Esophagus muscularis mucosa (tissue), 4 donors: ENCODE measurements around the gene CLIC3. TPM values are rescaled to one million over a fixed set of nuclear protein-coding genes. Genes with fewer than 3 reads are reported as not detected.

ENCODE experiments used
- DNase-seq: peaks from one replicate; pipeline ENCODE4 v3.0.0-alpha.2; 2017; ENCODE audit errors: extremely low spot score
- H3K27ac ChIP-seq, 4 donors: fragments of 200-600 bp; sonication (generic); replicated peaks in 1 of 4; 1 replicate in 3 of 4; 2 replicates in 1 of 4; pipeline ENCODE4 v1.5.1; 2016 to 2019; ENCODE audit warnings: mild to moderate bottlenecking in 1 of 4
- H3K27me3 ChIP-seq, 4 donors: fragments of 200-600 bp; sonication (generic); one replicate each; pipeline versions ENCODE4 v1.5.1 to v1.6.0; 2016 to 2019
- H3K36me3 ChIP-seq, 4 donors: fragments of 200-600 bp; sonication (generic); one replicate each; pipeline ENCODE4 v1.5.1; 2016 to 2019
- H3K4me1 ChIP-seq, 4 donors: fragments of 200-600 bp; sonication (generic); one replicate each; pipeline ENCODE4 v1.5.1; 2016 to 2019
- H3K4me3 ChIP-seq, 4 donors: fragments of 200-600 bp; sonication (generic); 1 replicate in 2 of 4; 2 replicates in 2 of 4; pipeline ENCODE4 v1.5.1; 2016 to 2019; ENCODE audit warnings: mild to moderate bottlenecking in 4 of 4, moderate library complexity in 1 of 4
- H3K9me3 ChIP-seq, 4 donors: fragments of 200-600 bp; sonication (generic); 1 replicate in 3 of 4; 2 replicates in 1 of 4; pipeline ENCODE4 v1.5.1; 2016 to 2019
- CTCF ChIP-seq, 3 experiments: fragments of 200-600 bp in 2 of 3; fragments of 450-650 bp in 1 of 3; sonication (generic) in 2 of 3; IDR thresholded peaks; one replicate each; pipeline ENCODE4 v1.5.1; 2017 to 2019; ENCODE audit warnings: antibody characterized with exemption in 3 of 3, mild to moderate bottlenecking in 2 of 3, moderate library complexity in 1 of 3
- EP300 ChIP-seq: sonication (generic); formaldehyde crosslinking; IDR thresholded peaks from one replicate; pipeline ENCODE4 v1.6.1; 2017; ENCODE audit warnings: antibody characterized with exemption
- POLR2A ChIP-seq: fragments of 450-650 bp; IDR thresholded peaks from one replicate; pipeline ENCODE4 v1.6.1; 2017; ENCODE audit warnings: antibody characterized with exemption, moderate library complexity, mild to moderate bottlenecking, low read depth
- POLR2AphosphoS5 ChIP-seq, 2 donors: sonication (generic); formaldehyde crosslinking; IDR thresholded peaks; one replicate each; pipeline ENCODE4 v1.6.1; 2017; ENCODE audit warnings: antibody characterized with exemption in 2 of 2
- WGBS: methylation state at CpG from one replicate; pipeline ENCODE4 v1.1.5; 2018; 5-methylcytosine and 5-hydroxymethylcytosine counted together
- intact Hi-C: fragments of 100-400 bp; cut with DNase I; formaldehyde crosslinking; loops from one replicate; pipeline ENCODE4 v1.15.1; 2023
- total RNA-seq, 4 donors: library from RNA; depleted of rRNA; stranded (reverse); fragments of >200 nt; gene quantifications; one replicate each; pipeline versions ENCODE4 v1.1.0 to v1.2.1, GENCODE V29; 2016

Gene CLIC3
- 1 to 10 TPM in 2 of 4 donors, not detected in 2; 1.4 to 2.5 TPM for total RNA-seq

GRCh38 chr9:136996361-136997292, at the start of gene CLIC3:
CLIC3 (minus strand) TSS chr9:136996568; CDS start chr9:136996543, 25 bp downstream.
- no peak within 1 kb of the TSS for H3K27ac ChIP-seq
- TF ChIP-seq POLR2A, result no peak
- TF ChIP-seq EP300, result no peak
- TF ChIP-seq POLR2AphosphoS5 (IDR thresholded peaks at IDR 0.05), result no peak
- TF ChIP-seq CTCF (IDR thresholded peaks at IDR 0.05), result no peak
- intact Hi-C loops, result no loop called here
- H3K4me3 ChIP-seq, result peak within 1 kb of the TSS in 3 of 4 donors; percentile 12 to 38 (median 15)
- H3K36me3 ChIP-seq, result peaks cover 4 to 18% (median 14%) of the 10 kb centered on the region in 4 donors
- peaks cover 0 to 60% (median 14%) of the 10 kb centered on the region in 4 donors for H3K27me3 ChIP-seq
- H3K9me3 ChIP-seq, result no peaks in the 10 kb centered on the region
- WGBS, result 44% methylated on average over 10 of the region's 35 CpGs
- H3K4me1 ChIP-seq, result peaks cover 27 to 53% (median 45%) of the 10 kb centered on the region in 4 donors
- peak; percentile 93 for DNase-seq

- TF ChIP-seq CTCF (IDR thresholded peaks at IDR 0.05) (no peak), EP300 (no peak), POLR2A (no peak), POLR2AphosphoS5 (IDR thresholded peaks at IDR 0.05) (peak in 1 of 2 donors; percentile 58)
- Histone ChIP-seq H3K4me3 (peak overlapping the region; percentile 66 to 85 (median 71)), H3K9me3 (no peaks in the 10 kb centered on the region), H3K36me3 (peaks cover 5 to 24% (median 15%) of the 10 kb centered on the region in 4 donors), H3K27me3 (peaks cover 0 to 39% (median 24%) of the 10 kb centered on the region in 4 donors), H3K27ac (peak overlapping the region; percentile 58 to 81 (median 75)), H3K4me1 (peaks cover 36 to 60% (median 56%) of the 10 kb centered on the region in 4 donors)
- WGBS, result no CpG with 5 or more reads among the region's 96 CpGs
- no peak for DNase-seq
- intact Hi-C loops, result loop anchor here (2.0 kb wide), 1 partner anchor 21 kb away; no protein-coding TSS in a partner anchor
Observed at GRCh38 chr9:137045294-137046087, 49.1 kb upstream of the CLIC3 start.

- H3K27ac ChIP-seq, result peak overlapping the region; percentile 57 to 81 (median 75)
- intact Hi-C loops, result no loop called here
- 51% methylated on average over 7 of the region's 18 CpGs for WGBS
- peaks cover 0 to 31% (median 23%) of the 10 kb centered on the region in 4 donors for H3K27me3 ChIP-seq
- H3K9me3 ChIP-seq, result no peaks in the 10 kb centered on the region
- DNase-seq, result no peak
- peaks cover 36 to 58% (median 55%) of the 10 kb centered on the region in 4 donors for H3K4me1 ChIP-seq
- peak; percentile 35 to 53 for TF ChIP-seq POLR2AphosphoS5 (IDR thresholded peaks at IDR 0.05)
- TF ChIP-seq EP300, result no peak
- peak overlapping the region; percentile 66 to 85 (median 71) for H3K4me3 ChIP-seq
- H3K36me3 ChIP-seq, result peaks cover 8 to 32% (median 23%) of the 10 kb centered on the region in 4 donors
Observed at GRCh38 chr9:137044502-137045177, 48.3 kb upstream of the CLIC3 start.

- no peaks in the 10 kb centered on the region for H3K9me3 ChIP-seq
- H3K27ac ChIP-seq, result peak overlapping the region; percentile 47 to 73 (median 64)
- H3K27me3 ChIP-seq, result peaks cover 0 to 25% (median 17%) of the 10 kb centered on the region in 4 donors
- no peak for DNase-seq
- TF ChIP-seq EP300 (no peak), CTCF (IDR thresholded peaks at IDR 0.05) (no peak), POLR2A (no peak), POLR2AphosphoS5 (IDR thresholded peaks at IDR 0.05) (no peak)
- H3K4me3 ChIP-seq, result peak overlapping the region; percentile 66 to 85 (median 71)
- peaks cover 8 to 38% (median 29%) of the 10 kb centered on the region in 4 donors for H3K36me3 ChIP-seq
- intact Hi-C loops, result no loop called here
- H3K4me1 ChIP-seq, result peaks cover 36 to 52% (median 48%) of the 10 kb centered on the region in 4 donors
- 93% methylated on average over 6 of the region's 12 CpGs for WGBS
Observed at GRCh38 chr9:137044037-137044436, 47.7 kb upstream of the CLIC3 start.
